Astrocyte of the spinal cord (primary cell): ENCODE measurements around the gene FBXL13.
A peak's percentile ranks its signal among the peaks of the same experiment; 100 is the strongest.

ENCODE experiments used
- DNase-seq: peaks from one replicate; pipeline ENCODE4 v3.0.0; 2011; ENCODE audit warnings: low read depth, low spot score
- H3K4me3 ChIP-seq: 2 replicates; pipeline ENCODE4 v1.5.1; 2011; ENCODE audit warnings: low read depth, mild to moderate bottlenecking, low read length, moderate library complexity
- CTCF ChIP-seq: IDR thresholded peaks from 2 replicates; pipeline ENCODE4 v1.5.1; 2012; ENCODE audit warnings: low read depth, mild to moderate bottlenecking, low read length, inconsistent platforms
- in situ Hi-C: cut with HindIII; loops from 2 replicates; pipeline ENCODE4 v1.10.0; 2017; ENCODE audit warnings: low sequenced_read_pairs

The FBXL13 gene

GRCh38 chr7:102874966-102875365 is 199.6 kb downstream of the FBXL13 start:
- no peak overlapping the region for H3K4me3 ChIP-seq
- TF ChIP-seq CTCF, result no peak
- no peak for DNase-seq
- in situ Hi-C loops, result no loop called here

DNA sequence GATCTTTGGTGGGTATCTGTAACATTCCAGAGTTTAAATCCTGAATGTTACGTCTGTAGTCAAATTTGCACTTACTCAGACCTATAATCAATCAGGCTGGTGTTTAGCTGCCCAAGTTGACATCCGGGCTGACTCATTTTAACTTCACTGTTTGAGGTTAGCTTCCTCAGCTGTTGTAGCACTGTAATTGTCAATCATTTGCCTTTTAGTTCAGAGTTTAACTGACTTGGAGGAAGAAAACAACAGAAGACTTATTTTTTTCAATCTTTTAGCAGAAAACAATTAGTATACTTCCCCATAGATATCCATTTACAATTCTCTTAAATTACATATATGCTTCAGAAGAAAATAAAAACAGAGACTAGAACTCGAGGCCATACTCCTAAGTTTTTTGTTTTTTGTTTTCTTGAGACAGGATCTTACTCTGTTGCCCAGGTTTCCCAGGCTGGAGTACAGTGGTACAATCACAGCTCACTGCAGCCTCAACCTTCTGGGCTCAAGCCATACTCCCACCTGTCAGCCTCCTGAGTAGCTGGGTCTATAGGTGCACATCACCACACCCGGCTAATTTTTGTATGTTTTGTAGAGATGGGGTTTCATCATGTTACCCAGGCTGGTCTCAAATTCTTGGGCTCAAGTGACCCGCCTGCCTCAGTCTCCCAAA is 200.3 kb downstream of the FBXL13 start:
- H3K4me3 ChIP-seq, result no peak overlapping the region
- DNase-seq, result peak; percentile 95
- in situ Hi-C loops, result no loop called here
- no peak for TF ChIP-seq CTCF

DNA sequence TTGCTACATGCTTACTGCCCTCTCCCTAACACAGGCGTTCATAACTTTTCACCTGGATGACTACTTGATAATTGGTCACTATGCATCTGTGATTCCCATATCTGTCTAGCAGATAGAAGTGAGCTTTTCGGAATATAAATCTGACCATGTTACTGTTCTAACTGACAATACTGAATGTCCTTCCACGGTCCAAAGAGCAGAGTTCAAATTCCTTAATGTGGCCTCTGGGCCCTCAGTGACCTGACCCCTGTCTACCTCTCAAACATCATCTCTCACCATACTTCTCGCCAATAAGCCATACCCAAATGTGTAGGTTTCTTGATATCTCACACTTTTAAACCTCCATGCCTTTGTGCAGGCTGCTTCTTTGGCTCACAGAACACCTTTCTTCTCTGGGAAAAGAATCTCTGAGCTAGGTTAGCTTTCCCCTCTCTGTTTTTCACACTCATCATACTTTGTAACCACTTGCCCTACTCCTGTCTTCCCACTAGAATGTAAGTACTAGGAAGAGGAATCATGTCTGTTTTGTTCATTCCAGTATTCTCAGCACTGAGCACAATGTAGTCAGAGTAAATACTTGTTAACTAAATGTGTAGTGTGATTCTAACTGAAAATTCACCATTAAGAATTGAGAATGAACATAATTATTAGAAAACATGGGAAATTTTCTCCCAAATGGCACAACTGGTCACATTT is 201.0 kb downstream of the FBXL13 start:
- in situ Hi-C loops, result no loop called here

DNA sequence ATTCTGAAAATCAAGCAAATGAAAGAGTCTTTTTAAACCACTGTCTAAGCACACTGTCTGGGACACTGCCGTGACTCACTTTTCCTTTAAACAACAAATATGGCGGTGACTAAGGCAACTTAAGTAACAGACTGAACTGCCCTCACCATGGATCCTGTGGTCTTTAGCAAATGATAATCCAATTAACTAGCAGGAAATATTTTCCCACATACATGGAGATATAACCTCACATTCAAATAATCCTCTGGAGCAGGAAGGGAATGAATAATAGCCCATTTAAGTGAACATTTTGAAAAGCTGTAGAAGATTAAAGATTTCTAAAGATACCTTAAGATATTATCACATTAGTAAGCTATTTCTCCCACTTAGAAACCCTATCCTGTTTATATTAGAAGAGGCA is 202.1 kb downstream of the FBXL13 start:
- no peak overlapping the region for H3K4me3 ChIP-seq
- no peak for TF ChIP-seq CTCF
- peak; percentile 99 for DNase-seq
- in situ Hi-C loops, result no loop called here

More for the DNA sequence above, 201.0 kb downstream of the FBXL13 start:
- H3K4me3 ChIP-seq, result no peak overlapping the region
- DNase-seq, result no peak
- no peak for TF ChIP-seq CTCF

- no peak for DNase-seq
Measured at GRCh38 chr7:102869195-102869594, 205.4 kb downstream of the FBXL13 start.

More at GRCh38 chr7:102869195-102869594, 205.4 kb downstream of the FBXL13 start:
- H3K4me3 ChIP-seq, result no peak overlapping the region
- in situ Hi-C loops, result no loop called here
- TF ChIP-seq CTCF, result no peak
